Stomach (tissue), 9 donors: Measurements from ENCODE around the gene SLC17A3. TPM values are rescaled to one million over a fixed set of nuclear protein-coding genes. Genes with fewer than 3 reads are reported as not detected.
A peak's percentile ranks its signal among the peaks of the same experiment; 100 is the strongest.

Source experiments
- DNase-seq, 2 donors: peaks; one replicate each; pipeline versions ENCODE4 v3.0.0 to v3.0.0-alpha.2; 2013 to 2019
- H3K27ac ChIP-seq, 5 donors: fragments of 200-600 bp in 4 of 5; sonication (generic) in 4 of 5; one replicate each; pipeline ENCODE4 v1.5.1; 2013 to 2019; ENCODE audit warnings: mild to moderate bottlenecking in 1 of 5, moderate library complexity in 1 of 5
- H3K27me3 ChIP-seq, 3 donors: fragments of 200-600 bp; sonication (generic); one replicate each; pipeline ENCODE4 v1.5.1; 2017 to 2019; ENCODE audit warnings: mixed run types in 1 of 3
- H3K36me3 ChIP-seq, 4 donors: fragments of 200-600 bp; sonication (generic); 1 replicate in 3 of 4; 2 replicates in 1 of 4; pipeline ENCODE4 v1.5.1; 2016 to 2019
- H3K4me1 ChIP-seq, 4 donors: fragments of 200-600 bp; sonication (generic); one replicate each; pipeline ENCODE4 v1.5.1; 2016 to 2019
- H3K4me3 ChIP-seq, 4 donors: fragments of 200-600 bp; sonication (generic) in 3 of 4; one replicate each; pipeline ENCODE4 v1.5.1; 2016 to 2019; ENCODE audit warnings: mild to moderate bottlenecking in 1 of 4
- H3K9me3 ChIP-seq, 4 donors: fragments of 200-600 bp; sonication (generic); one replicate each; pipeline ENCODE4 v1.5.1; 2016 to 2019
- EP300 ChIP-seq: sonication (generic); formaldehyde crosslinking; IDR thresholded peaks from one replicate; pipeline ENCODE4 v1.6.1; 2017; ENCODE audit warnings: antibody characterized with exemption
- POLR2A ChIP-seq, 4 donors: fragments of 450-650 bp; IDR thresholded peaks; one replicate each; pipeline ENCODE4 v1.6.1; 2016; ENCODE audit warnings: antibody characterized with exemption in 4 of 4, control low read depth in 2 of 4, mild to moderate bottlenecking in 1 of 4, moderate library complexity in 1 of 4
- POLR2AphosphoS5 ChIP-seq, 3 donors: sonication (generic); formaldehyde crosslinking; IDR thresholded peaks; one replicate each; pipeline ENCODE4 v1.6.1; 2016; ENCODE audit warnings: antibody characterized with exemption in 3 of 3
- WGBS, 5 donors: extraction: QIAGEN DNeasy Blood & Tissue Kit in 3 of 5; methylation state at CpG; one replicate each; pipeline versions ENCODE4 v1.1.5 to v1.1.7; 2013 to 2018; 5-methylcytosine and 5-hydroxymethylcytosine counted together
- intact Hi-C: fragments of 100-400 bp; cut with DNase I; formaldehyde crosslinking; loops from one replicate; pipeline ENCODE4 v1.15.1; 2023; ENCODE audit warnings: low total_unique reads
- polyA plus RNA-seq, 3 donors: library from polyadenylated mRNA; stranded (reverse); fragments of 200-250 nt; gene quantifications; one replicate each; pipeline ENCODE4 v1.2.3, GENCODE V29; 2013
- total RNA-seq, 5 donors: library from RNA; depleted of rRNA; stranded (reverse); fragments of >200 nt; gene quantifications; one replicate each; pipeline versions ENCODE4 v1.1.0 to v1.2.3, GENCODE V29; 2014 to 2016
- TF ChIP-seq, protein P1 (sequence below), 7 experiments: fragments of 450-650 bp in 4 of 7; fragments of 200-600 bp in 3 of 7; sonication (generic) in 3 of 7; IDR thresholded peaks; one replicate each; pipeline ENCODE4 v1.5.1; 2016 to 2019; ENCODE audit warnings: antibody characterized with exemption in 7 of 7, control low read depth in 2 of 7, mild to moderate bottlenecking in 1 of 7
- donor health status: healthy with polysubstance abuse.
- donor health status: Bipolar disorder and iron deficiency.
- donor health status: healthy.

The SLC17A3 gene
- total and polyA plus RNA-seq, 8 donors = not detected

DNA sequence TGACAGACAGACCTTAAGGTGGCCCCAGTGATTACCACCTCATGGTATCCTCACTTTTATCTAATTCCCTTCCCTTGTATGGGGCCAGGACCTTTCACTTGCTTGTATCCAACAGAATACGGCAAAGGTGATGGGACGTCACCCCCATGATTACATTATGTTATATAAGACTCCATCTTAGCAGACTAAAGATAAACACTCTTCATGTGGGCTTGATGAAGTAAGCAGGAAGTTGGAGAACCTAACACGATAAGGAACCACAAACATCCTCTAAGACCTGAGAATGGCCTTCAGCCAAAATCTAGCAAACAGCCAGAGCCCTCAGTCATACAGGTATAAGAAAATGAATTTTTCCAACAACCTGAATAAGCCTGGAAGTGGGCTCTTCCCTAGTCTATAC is 8.0 kb downstream of the SLC17A3 start:
- Histone ChIP-seq H3K36me3 (no peaks in the 10 kb centered on the region), H3K4me1 (no peaks in the 10 kb centered on the region), H3K9me3 (no peaks in the 10 kb centered on the region), H3K27me3 (no peaks in the 10 kb centered on the region), H3K4me3 (no peak overlapping the region), H3K27ac (no peak overlapping the region)
- DNase-seq = peak in 1 of 2 donors; percentile 28
- TF ChIP-seq EP300 (no peak), POLR2AphosphoS5 (IDR thresholded peaks at IDR 0.05) (peak in 1 of 3 donors; percentile 28)
- WGBS, 5 donors = 12 to 42% (median 19%) methylated on average over 3 of the region's 3 CpGs
- intact Hi-C loops = no loop called here

DNA sequence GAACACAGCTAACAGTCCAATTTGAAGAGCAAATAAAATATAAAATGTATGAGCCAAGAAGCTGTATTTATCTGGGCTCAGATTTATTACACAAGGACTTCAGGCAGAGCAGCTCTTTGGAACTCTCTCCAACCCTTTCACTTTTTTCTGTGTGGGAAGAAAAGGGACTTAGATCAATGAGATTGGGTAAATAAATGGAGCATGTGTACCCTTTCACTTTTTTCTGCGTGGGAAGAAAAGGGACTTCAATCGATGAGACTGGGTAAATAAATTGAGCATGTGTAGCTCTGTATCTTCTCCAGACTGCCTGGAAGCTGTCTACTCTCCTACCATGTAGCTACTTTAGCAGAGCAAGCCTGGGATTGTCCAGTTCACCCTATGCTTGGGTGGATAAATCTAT is 10.7 kb downstream of the SLC17A3 start:
- 32 to 69% (median 42%) methylated on average over 2 of the region's 2 CpGs for WGBS, 5 donors
- H3K4me3 ChIP-seq = no peak overlapping the region
- no peaks in the 10 kb centered on the region for H3K36me3 ChIP-seq
- H3K9me3 ChIP-seq = no peaks in the 10 kb centered on the region
- intact Hi-C loops = no loop called here
- DNase-seq = no peak
- no peaks in the 10 kb centered on the region for H3K4me1 ChIP-seq
- H3K27me3 ChIP-seq = no peaks in the 10 kb centered on the region
- H3K27ac ChIP-seq = no peak overlapping the region
- TF ChIP-seq POLR2A (IDR thresholded peaks at IDR 0.05) (no peak), POLR2AphosphoS5 (IDR thresholded peaks at IDR 0.05) (no peak), EP300 (no peak)
- TF ChIP-seq, protein P1, sequence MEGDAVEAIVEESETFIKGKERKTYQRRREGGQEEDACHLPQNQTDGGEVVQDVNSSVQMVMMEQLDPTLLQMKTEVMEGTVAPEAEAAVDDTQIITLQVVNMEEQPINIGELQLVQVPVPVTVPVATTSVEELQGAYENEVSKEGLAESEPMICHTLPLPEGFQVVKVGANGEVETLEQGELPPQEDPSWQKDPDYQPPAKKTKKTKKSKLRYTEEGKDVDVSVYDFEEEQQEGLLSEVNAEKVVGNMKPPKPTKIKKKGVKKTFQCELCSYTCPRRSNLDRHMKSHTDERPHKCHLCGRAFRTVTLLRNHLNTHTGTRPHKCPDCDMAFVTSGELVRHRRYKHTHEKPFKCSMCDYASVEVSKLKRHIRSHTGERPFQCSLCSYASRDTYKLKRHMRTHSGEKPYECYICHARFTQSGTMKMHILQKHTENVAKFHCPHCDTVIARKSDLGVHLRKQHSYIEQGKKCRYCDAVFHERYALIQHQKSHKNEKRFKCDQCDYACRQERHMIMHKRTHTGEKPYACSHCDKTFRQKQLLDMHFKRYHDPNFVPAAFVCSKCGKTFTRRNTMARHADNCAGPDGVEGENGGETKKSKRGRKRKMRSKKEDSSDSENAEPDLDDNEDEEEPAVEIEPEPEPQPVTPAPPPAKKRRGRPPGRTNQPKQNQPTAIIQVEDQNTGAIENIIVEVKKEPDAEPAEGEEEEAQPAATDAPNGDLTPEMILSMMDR (IDR thresholded peaks at IDR 0.05) = no peak

DNA sequence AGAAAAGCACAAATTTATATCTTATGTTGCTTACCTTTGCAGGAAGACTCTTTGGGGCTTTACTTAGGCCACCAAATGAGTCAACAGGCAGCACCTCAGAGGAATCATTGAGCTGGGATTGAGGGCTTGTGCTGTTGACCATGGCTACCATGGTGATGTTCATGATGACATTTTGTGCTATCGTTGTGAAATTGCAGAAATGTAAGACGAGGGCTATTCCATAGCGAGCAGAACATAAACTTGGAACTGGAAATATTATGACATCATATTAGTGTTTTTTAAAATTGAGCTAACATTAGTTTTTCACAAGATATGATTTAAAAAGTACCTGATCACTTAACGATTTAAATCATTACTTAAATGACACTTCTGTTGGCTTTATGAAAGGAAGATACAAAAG is 11.8 kb downstream of the SLC17A3 start:
- WGBS, 5 donors = 85 to 94% (median 93%) methylated on average over 4 of the region's 4 CpGs

DNA sequence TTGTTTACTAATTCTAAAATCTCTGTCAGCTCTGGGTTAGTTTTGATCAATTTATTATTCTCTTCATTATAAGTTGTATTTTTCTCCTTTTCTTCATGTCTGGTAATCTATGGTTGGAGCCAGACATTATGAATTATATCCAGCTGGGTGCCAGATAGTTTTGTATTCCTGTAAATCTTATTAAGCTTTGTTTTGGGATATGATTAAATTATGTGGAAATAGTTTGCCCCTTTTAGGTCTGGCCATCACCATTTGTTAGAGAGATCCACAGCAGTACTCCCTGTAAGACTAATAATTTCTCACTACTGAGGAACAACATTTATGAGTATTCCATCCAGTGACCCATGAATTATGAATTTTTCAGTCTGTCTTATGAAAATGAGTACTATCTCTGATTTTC is 21.3 kb downstream of the SLC17A3 start:
- H3K36me3 ChIP-seq = no peaks in the 10 kb centered on the region
- DNase-seq = no peak
- H3K4me1 ChIP-seq = no peaks in the 10 kb centered on the region
- no peak for TF ChIP-seq POLR2A (IDR thresholded peaks at IDR 0.05)
- TF ChIP-seq POLR2AphosphoS5 (IDR thresholded peaks at IDR 0.05) = no peak
- no peak for TF ChIP-seq EP300
- TF ChIP-seq, protein P1 (IDR thresholded peaks at IDR 0.05) = no peak
- H3K27ac ChIP-seq = no peak overlapping the region
- intact Hi-C loops = no loop called here
- no peaks in the 10 kb centered on the region for H3K9me3 ChIP-seq
- no peaks in the 10 kb centered on the region for H3K27me3 ChIP-seq
- no peak overlapping the region for H3K4me3 ChIP-seq

More for the DNA sequence above, 11.8 kb downstream of the SLC17A3 start:
- Histone ChIP-seq H3K36me3 (no peaks in the 10 kb centered on the region), H3K4me1 (no peaks in the 10 kb centered on the region), H3K4me3 (no peak overlapping the region), H3K27me3 (no peaks in the 10 kb centered on the region), H3K9me3 (no peaks in the 10 kb centered on the region), H3K27ac (no peak overlapping the region)
- TF ChIP-seq EP300 (no peak), POLR2AphosphoS5 (IDR thresholded peaks at IDR 0.05) (no peak), POLR2A (IDR thresholded peaks at IDR 0.05) (no peak)
- TF ChIP-seq, protein P1 (IDR thresholded peaks at IDR 0.05) = no peak
- DNase-seq = no peak
- intact Hi-C loops = no loop called here

DNA sequence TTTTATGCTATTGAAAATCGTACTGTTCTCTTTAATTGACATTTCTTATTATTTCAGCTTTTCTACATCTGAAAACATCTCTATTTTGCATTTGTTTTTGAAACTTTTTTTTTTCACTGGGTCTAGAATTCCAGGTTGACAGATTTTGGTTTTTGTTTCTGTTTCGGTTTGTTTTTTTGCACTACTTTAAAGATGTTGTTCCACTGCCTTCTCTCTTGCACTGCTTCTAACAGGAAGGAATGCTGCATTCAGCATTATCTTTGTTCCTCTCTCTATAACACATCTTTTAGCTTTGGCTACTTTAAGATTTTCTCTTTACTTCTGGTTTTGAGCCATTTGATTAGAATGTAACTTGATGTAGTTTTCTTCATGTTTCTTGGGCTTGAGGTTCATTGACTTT is 22.1 kb downstream of the SLC17A3 start:
- Histone ChIP-seq H3K36me3 (no peaks in the 10 kb centered on the region), H3K4me3 (no peak overlapping the region), H3K9me3 (no peaks in the 10 kb centered on the region), H3K27ac (no peak overlapping the region), H3K4me1 (no peaks in the 10 kb centered on the region), H3K27me3 (no peaks in the 10 kb centered on the region)
- DNase-seq = no peak
- TF ChIP-seq POLR2AphosphoS5 (IDR thresholded peaks at IDR 0.05) = no peak
- no peak for TF ChIP-seq POLR2A (IDR thresholded peaks at IDR 0.05)
- no peak for TF ChIP-seq EP300
- TF ChIP-seq, protein P1 (IDR thresholded peaks at IDR 0.05) = no peak
- intact Hi-C loops = no loop called here
- 68 to 87% (median 82%) methylated on average over 2 of the region's 2 CpGs for WGBS, 5 donors
